Measurements from ENCODE around the gene SLC25A24. TPM values are rescaled to one million over a fixed set of nuclear protein-coding genes. Genes with fewer than 3 reads are reported as not detected.
"Not testable (repeated sequence)": the region's sequence is repeated elsewhere in the genome, so short reads cannot be mapped to it uniquely, and the experiment has no call there.

Gene SLC25A24
- total RNA-seq = 10 to 100 TPM in 1 of 2 donors, 1 to 10 TPM in 1; 6.3 to 21.5 TPM

- Histone ChIP-seq H3K27ac (peak within 1 kb of the TSS; percentile 70 to 88 (median 79)), H3K27me3 (no peaks in the 10 kb centered on the region), H3K36me3 (replicated peaks in 1 of 2; ENCODE audit: insufficient read depth in 1 of 2, low read depth in 2 of 2) (no peaks in the 10 kb centered on the region), H3K4me3 (peak within 1 kb of the TSS; percentile 78 to 83), H3K4me1 (peaks cover 14% of the 10 kb centered on the region), H3K9me3 (no peaks in the 10 kb centered on the region)
- WGBS, 2 donors = 0 to 1% methylated on average over 25 to 65 of the region's 97 CpGs
- TF ChIP-seq POLR2A (IDR thresholded peaks at IDR 0.05) (peak; percentile 42 to 69 (median 67)), CTCF (IDR thresholded peaks at IDR 0.05) (peak in 1 of 7 experiments; percentile 5)
- ATAC-seq = peak; percentile 95
- intact Hi-C loops (cut with DNase I) = no loop called here
- peak; percentile 74 to 86 (median 82) for DNase-seq
Measured at GRCh38 chr1:108199781-108200686, at the start of gene SLC25A24. Gene SLC25A24, minus strand, starts transcription at chr1:108200343. Its CDS starts 205 bp downstream, at chr1:108200138.

GRCh38 chr1:108243976-108244375 is 43.8 kb upstream of the SLC25A24 start, which contains the start of gene NBPF4:
Gene NBPF4, minus strand, starts transcription at chr1:108244076. Its CDS starts 315 bp downstream, at chr1:108243761.
- intact Hi-C loops (cut with DNase I); H3K4me1 ChIP-seq; H3K27me3 ChIP-seq; ATAC-seq; H3K4me3 ChIP-seq; H3K9me3 ChIP-seq; H3K36me3 ChIP-seq (replicated peaks in 1 of 2; ENCODE audit: insufficient read depth in 1 of 2, low read depth in 2 of 2); H3K27ac ChIP-seq; DNase-seq: not testable (repeated sequence)
- no CpG with 5 or more reads among the region's 3 CpGs for WGBS, 2 donors

GRCh38 chr1:108239426-108239825 is 39.3 kb upstream of the SLC25A24 start:
- intact Hi-C loops (cut with DNase I); H3K4me1 ChIP-seq; H3K27ac ChIP-seq; H3K36me3 ChIP-seq (replicated peaks in 1 of 2; ENCODE audit: insufficient read depth in 1 of 2, low read depth in 2 of 2); H3K27me3 ChIP-seq; DNase-seq; H3K4me3 ChIP-seq; H3K9me3 ChIP-seq: not testable (repeated sequence)
- WGBS, 2 donors = no CpG with 5 or more reads among the region's 2 CpGs
- ATAC-seq = peak; percentile 55

GRCh38 chr1:108235308-108235707 is 35.2 kb upstream of the SLC25A24 start:
- no CpG with 5 or more reads among the region's 2 CpGs for whole genome bisulfite sequencing, 2 donors
- ATAC-seq; H3K27ac ChIP-seq; H3K4me1 ChIP-seq; H3K27me3 ChIP-seq; DNase-seq; H3K36me3 ChIP-seq (replicated peaks in 1 of 2; ENCODE audit: insufficient read depth in 1 of 2, low read depth in 2 of 2); intact Hi-C loops (cut with DNase I); H3K4me3 ChIP-seq; H3K9me3 ChIP-seq: not testable (repeated sequence)

- H3K36me3 ChIP-seq (replicated peaks in 1 of 2; ENCODE audit: insufficient read depth in 1 of 2, low read depth in 2 of 2); H3K4me1 ChIP-seq; intact Hi-C loops (cut with DNase I); H3K9me3 ChIP-seq; ATAC-seq; H3K27me3 ChIP-seq; H3K4me3 ChIP-seq; DNase-seq; H3K27ac ChIP-seq: not testable (repeated sequence)
- WGBS, 2 donors = no CpG with 5 or more reads among the region's 3 CpGs
Measured at GRCh38 chr1:108232183-108232582, 32.0 kb upstream of the SLC25A24 start.

- ATAC-seq; H3K27ac ChIP-seq; H3K4me3 ChIP-seq; H3K36me3 ChIP-seq (replicated peaks in 1 of 2; ENCODE audit: insufficient read depth in 1 of 2, low read depth in 2 of 2); intact Hi-C loops (cut with DNase I); H3K27me3 ChIP-seq; DNase-seq; H3K9me3 ChIP-seq; H3K4me1 ChIP-seq: not testable (repeated sequence)
- whole genome bisulfite sequencing, 2 donors = no CpG with 5 or more reads among the region's 3 CpGs
Measured at GRCh38 chr1:108229976-108230375, 29.8 kb upstream of the SLC25A24 start.

GRCh38 chr1:108227772-108228171 is 27.6 kb upstream of the SLC25A24 start:
- H3K27me3 ChIP-seq; DNase-seq; H3K4me1 ChIP-seq; H3K4me3 ChIP-seq; H3K27ac ChIP-seq; intact Hi-C loops (cut with DNase I); ATAC-seq; H3K36me3 ChIP-seq (replicated peaks in 1 of 2; ENCODE audit: insufficient read depth in 1 of 2, low read depth in 2 of 2); H3K9me3 ChIP-seq: not testable (repeated sequence)
- no CpG with 5 or more reads among the region's 7 CpGs for WGBS, 2 donors

GRCh38 chr1:108226855-108227254 is 26.7 kb upstream of the SLC25A24 start:
- WGBS, 2 donors = 14% methylated on average over 1 of the region's 4 CpGs; no CpG with 5 or more reads in 1 of the 2 donors
- H3K4me1 ChIP-seq; DNase-seq; H3K36me3 ChIP-seq (replicated peaks in 1 of 2; ENCODE audit: insufficient read depth in 1 of 2, low read depth in 2 of 2); H3K9me3 ChIP-seq; H3K27ac ChIP-seq; H3K4me3 ChIP-seq; intact Hi-C loops (cut with DNase I); ATAC-seq; H3K27me3 ChIP-seq: not testable (repeated sequence)

- H3K9me3 ChIP-seq; H3K4me1 ChIP-seq; ATAC-seq; DNase-seq; H3K27ac ChIP-seq; H3K4me3 ChIP-seq; H3K27me3 ChIP-seq; intact Hi-C loops (cut with DNase I); H3K36me3 ChIP-seq (replicated peaks in 1 of 2; ENCODE audit: insufficient read depth in 1 of 2, low read depth in 2 of 2): not testable (repeated sequence)
- WGBS, 2 donors = 69 to 87% methylated on average over 4 to 7 of the region's 7 CpGs
Measured at GRCh38 chr1:108223226-108223625, 23.1 kb upstream of the SLC25A24 start.

- H3K27me3 ChIP-seq; H3K27ac ChIP-seq; H3K9me3 ChIP-seq; H3K4me1 ChIP-seq; ATAC-seq; intact Hi-C loops (cut with DNase I); H3K4me3 ChIP-seq; DNase-seq; H3K36me3 ChIP-seq (replicated peaks in 1 of 2; ENCODE audit: insufficient read depth in 1 of 2, low read depth in 2 of 2): not testable (repeated sequence)
- WGBS, 2 donors = 73 to 75% methylated on average over 14 of the region's 14 CpGs
Measured at GRCh38 chr1:108217515-108218174, 17.5 kb upstream of the SLC25A24 start.
